ENCODE measurements around the gene ATP6V0A4.

Gene ATP6V0A4

GRCh38 chr7:138773176-138773575, 24.8 kb downstream of the ATP6V0A4 start:
- TF ChIP-seq, protein P1, sequence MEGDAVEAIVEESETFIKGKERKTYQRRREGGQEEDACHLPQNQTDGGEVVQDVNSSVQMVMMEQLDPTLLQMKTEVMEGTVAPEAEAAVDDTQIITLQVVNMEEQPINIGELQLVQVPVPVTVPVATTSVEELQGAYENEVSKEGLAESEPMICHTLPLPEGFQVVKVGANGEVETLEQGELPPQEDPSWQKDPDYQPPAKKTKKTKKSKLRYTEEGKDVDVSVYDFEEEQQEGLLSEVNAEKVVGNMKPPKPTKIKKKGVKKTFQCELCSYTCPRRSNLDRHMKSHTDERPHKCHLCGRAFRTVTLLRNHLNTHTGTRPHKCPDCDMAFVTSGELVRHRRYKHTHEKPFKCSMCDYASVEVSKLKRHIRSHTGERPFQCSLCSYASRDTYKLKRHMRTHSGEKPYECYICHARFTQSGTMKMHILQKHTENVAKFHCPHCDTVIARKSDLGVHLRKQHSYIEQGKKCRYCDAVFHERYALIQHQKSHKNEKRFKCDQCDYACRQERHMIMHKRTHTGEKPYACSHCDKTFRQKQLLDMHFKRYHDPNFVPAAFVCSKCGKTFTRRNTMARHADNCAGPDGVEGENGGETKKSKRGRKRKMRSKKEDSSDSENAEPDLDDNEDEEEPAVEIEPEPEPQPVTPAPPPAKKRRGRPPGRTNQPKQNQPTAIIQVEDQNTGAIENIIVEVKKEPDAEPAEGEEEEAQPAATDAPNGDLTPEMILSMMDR (IDR thresholded peaks at IDR 0.05; ENCODE audit: borderline replicate concordance, insufficient read depth, low read depth, low read length), result no peak
- H3K4me3 ChIP-seq (ENCODE audit: low read depth, low read length), result no peak overlapping the region

DNA sequence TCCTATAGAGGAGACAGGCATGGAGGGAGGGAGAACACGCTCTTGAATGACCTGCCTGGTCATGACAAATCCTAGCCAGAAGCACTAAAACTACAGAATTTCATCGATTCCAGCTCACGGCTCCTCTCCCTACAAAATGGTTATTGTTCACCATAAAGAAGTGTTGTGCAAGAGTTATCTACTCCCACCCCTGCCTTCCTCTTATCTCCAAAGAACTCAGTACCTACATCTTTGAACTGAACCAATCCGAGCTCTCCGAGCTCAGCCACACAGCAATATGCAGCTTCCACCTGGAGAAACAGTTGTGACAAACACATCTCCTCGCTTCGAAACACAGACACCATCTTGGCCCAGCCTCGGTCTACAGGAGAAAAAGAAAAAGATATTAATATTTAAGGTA, 27.1 kb downstream of the ATP6V0A4 start:
- TF ChIP-seq, protein P1 (IDR thresholded peaks at IDR 0.05; ENCODE audit: borderline replicate concordance, insufficient read depth, low read depth, low read length), result no peak
- H3K4me3 ChIP-seq (ENCODE audit: low read depth, low read length), result no peak overlapping the region

- TF ChIP-seq, protein P1 (IDR thresholded peaks at IDR 0.05; ENCODE audit: borderline replicate concordance, insufficient read depth, low read depth, low read length), result no peak
- no peak overlapping the region for H3K4me3 ChIP-seq (ENCODE audit: low read depth, low read length)
These were observed 29.8 kb downstream of the ATP6V0A4 start for GRCh38 chr7:138768241-138768640.

DNA sequence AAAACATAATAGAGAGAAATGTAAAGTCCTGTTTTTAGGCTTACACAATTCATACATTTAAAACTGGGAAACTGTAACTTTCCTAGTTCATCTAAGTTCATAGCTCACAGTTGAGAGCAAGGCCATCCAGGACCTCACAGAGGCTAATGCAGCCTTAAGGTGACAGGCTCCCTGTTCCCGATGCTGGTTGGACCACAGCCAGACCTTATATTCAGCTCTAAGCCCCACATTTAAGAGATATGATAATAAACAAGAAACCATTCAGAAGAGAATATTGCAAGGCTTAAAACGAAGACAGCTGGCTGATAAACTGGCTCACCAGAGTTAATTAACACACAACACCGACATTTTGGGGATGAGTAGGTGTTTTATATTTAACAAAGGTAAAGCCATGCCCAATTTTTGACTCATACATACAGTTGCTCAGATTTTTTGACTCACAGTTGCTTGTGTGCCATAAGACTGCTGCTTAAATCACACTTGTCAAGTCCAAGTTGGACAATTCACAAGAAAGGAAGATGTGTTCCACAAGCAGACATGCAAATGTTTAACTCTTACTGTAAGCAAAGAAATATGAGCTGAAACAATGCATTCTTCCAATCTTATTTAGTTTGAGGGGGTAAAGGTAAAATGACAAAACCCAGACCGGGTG, 41.3 kb downstream of the ATP6V0A4 start:
- no peak overlapping the region for H3K4me3 ChIP-seq (ENCODE audit: low read depth, low read length)
- TF ChIP-seq, protein P1 (IDR thresholded peaks at IDR 0.05; ENCODE audit: borderline replicate concordance, insufficient read depth, low read depth, low read length), result no peak

DNA sequence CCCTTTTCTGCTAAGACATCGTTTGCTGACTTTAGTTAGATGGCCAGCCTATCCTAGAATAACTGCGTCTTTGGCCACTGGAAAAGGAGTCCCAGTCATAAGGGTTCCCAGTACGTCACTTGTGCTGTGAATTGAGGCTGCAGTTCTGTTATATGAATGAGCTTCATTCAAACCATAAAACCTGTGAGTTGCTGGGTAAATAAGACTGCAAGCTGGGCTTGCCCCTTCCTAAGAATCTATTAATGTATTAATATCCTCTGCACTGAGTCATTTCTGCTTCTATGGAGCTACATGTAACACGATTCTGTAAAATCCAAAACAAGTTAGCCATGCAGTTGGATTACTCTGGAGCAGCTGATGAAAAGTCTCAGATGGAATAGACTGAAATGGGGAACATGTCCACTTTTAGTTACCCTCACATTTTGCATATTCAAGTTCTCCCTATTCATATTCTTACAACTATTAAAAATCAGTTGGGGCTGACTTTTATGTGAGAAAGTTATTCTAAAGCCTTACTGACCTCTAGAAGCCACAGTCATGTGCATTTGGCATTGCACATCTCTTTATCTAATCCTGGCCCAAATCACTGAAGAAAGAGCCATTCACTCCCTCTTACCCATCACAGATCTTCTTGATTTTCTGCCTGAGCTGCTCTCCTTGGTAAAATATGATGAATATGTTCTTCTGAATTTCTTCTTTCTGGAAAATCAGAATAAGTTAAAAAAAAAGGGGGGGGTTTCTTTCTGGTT, 42.0 kb downstream of the ATP6V0A4 start:
- H3K4me3 ChIP-seq (ENCODE audit: low read depth, low read length), result no peak overlapping the region
- TF ChIP-seq, protein P1 (IDR thresholded peaks at IDR 0.05; ENCODE audit: borderline replicate concordance, insufficient read depth, low read depth, low read length), result no peak

GRCh38 chr7:138755331-138755747, 42.7 kb downstream of the ATP6V0A4 start:
- H3K4me3 ChIP-seq (ENCODE audit: low read depth, low read length), result no peak overlapping the region
- TF ChIP-seq, protein P1 (IDR thresholded peaks at IDR 0.05; ENCODE audit: borderline replicate concordance, insufficient read depth, low read depth, low read length), result no peak

DNA sequence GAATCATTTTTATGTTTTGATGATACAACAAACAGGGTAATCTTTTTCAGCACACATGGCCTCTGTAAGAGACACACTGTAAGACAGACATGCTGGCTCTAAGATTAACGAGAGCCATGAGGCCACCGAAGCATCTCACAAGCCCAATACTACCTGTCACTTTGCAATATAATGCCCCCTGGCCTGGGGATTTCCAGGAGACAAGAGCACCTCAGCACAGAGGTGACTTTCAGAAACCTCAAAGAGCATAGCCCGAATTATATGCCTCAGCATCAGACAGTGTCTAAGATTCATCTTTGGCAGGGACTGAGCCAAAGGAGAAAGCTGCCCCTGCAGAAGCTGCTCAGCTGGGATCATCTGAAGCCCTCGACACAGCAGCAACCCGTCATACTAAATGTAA, 44.4 kb downstream of the ATP6V0A4 start:
- TF ChIP-seq, protein P1 (IDR thresholded peaks at IDR 0.05; ENCODE audit: borderline replicate concordance, insufficient read depth, low read depth, low read length), result no peak
- H3K4me3 ChIP-seq (ENCODE audit: low read depth, low read length), result no peak overlapping the region
